ENCODE measurements around the gene OR2W1. TPM values are rescaled to one million over a fixed set of nuclear protein-coding genes. Genes with fewer than 3 reads are reported as not detected.

OR2W1 gene
- total RNA-seq, 1 experiment from 2014 or later = not detected

DNA sequence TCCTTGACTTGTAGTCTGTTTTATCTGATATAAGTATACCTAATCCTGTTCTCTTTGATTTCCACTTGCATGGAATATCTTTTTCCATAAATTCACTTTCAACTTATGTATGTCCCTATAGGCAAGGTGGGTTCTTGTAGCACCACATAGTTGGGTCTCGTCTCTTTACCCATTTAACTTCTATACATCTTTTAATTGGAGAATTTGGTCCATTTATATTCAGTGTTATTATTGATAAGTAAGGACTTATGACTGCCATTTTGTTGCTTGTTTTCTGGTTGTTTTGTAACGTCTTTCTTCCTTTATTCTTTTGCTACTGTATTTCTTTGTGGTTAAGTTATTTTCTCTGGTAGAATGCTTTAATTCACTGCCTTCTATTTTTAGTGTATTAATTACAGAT lies 25.3 kb downstream of the OR2W1 start:
- Mint-ChIP-seq H3K27me3 (ENCODE audit: unreplicated experiment) (peaks cover 12% of the 10 kb centered on the region), H3K4me1 (ENCODE audit: low read depth, unreplicated experiment) (peaks cover 8% of the 10 kb centered on the region), H3K9me3 (ENCODE audit: low read depth, unreplicated experiment) (no peaks in the 10 kb centered on the region), H3K27ac (ENCODE audit: unreplicated experiment) (no peak overlapping the region), H3K36me3 (ENCODE audit: insufficient read depth, unreplicated experiment) (peaks cover 18% of the 10 kb centered on the region), H3K4me3 (ENCODE audit: low read depth, unreplicated experiment) (no peak overlapping the region)
- intact Hi-C loops (cut with micrococcal nuclease; ENCODE audit: unreplicated experiment) = no loop called here
- TF ChIP-seq, protein P1, sequence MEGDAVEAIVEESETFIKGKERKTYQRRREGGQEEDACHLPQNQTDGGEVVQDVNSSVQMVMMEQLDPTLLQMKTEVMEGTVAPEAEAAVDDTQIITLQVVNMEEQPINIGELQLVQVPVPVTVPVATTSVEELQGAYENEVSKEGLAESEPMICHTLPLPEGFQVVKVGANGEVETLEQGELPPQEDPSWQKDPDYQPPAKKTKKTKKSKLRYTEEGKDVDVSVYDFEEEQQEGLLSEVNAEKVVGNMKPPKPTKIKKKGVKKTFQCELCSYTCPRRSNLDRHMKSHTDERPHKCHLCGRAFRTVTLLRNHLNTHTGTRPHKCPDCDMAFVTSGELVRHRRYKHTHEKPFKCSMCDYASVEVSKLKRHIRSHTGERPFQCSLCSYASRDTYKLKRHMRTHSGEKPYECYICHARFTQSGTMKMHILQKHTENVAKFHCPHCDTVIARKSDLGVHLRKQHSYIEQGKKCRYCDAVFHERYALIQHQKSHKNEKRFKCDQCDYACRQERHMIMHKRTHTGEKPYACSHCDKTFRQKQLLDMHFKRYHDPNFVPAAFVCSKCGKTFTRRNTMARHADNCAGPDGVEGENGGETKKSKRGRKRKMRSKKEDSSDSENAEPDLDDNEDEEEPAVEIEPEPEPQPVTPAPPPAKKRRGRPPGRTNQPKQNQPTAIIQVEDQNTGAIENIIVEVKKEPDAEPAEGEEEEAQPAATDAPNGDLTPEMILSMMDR (IDR thresholded peaks at IDR 0.05; ENCODE audit: unreplicated experiment) = no peak
- no TSS peak for BruUV-seq (replicated peaks)
- CTCF ChIA-PET = no interaction called here
- no peak for DNase-seq

DNA sequence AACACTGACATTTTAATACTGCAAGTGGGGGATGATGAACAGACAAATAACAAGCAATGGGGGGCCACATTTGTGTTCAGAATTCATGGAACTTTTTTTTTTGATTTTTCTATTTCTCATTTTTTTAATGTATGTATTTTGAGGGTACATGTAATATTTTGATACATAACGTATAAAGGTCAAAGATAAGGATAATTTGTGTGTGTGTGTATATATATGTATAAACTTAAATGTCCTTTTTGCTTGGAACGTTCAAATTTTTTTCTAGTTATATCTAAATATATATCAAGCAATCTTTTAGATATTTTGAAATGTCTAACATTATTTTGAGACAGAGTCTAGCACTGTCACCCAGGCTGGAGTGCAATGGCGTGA lies 27.6 kb downstream of the OR2W1 start:
- BruUV-seq (replicated peaks) = no TSS peak
- Mint-ChIP-seq H3K27ac (ENCODE audit: unreplicated experiment) (peak overlapping the region; percentile 62), H3K36me3 (ENCODE audit: insufficient read depth, unreplicated experiment) (peaks cover 18% of the 10 kb centered on the region), H3K4me1 (ENCODE audit: low read depth, unreplicated experiment) (peaks cover 8% of the 10 kb centered on the region), H3K27me3 (ENCODE audit: unreplicated experiment) (peaks cover 10% of the 10 kb centered on the region), H3K9me3 (ENCODE audit: low read depth, unreplicated experiment) (no peaks in the 10 kb centered on the region), H3K4me3 (ENCODE audit: low read depth, unreplicated experiment) (peak overlapping the region; percentile 90)
- CTCF ChIA-PET = no interaction called here
- TF ChIP-seq, protein P1 (IDR thresholded peaks at IDR 0.05; ENCODE audit: unreplicated experiment) = no peak
- DNase-seq = no peak
- intact Hi-C loops (cut with micrococcal nuclease; ENCODE audit: unreplicated experiment) = loop anchor here (2.0 kb wide), 2 partner anchors 65 to 95 kb away; partner anchors contain the start of gene TRIM27

DNA sequence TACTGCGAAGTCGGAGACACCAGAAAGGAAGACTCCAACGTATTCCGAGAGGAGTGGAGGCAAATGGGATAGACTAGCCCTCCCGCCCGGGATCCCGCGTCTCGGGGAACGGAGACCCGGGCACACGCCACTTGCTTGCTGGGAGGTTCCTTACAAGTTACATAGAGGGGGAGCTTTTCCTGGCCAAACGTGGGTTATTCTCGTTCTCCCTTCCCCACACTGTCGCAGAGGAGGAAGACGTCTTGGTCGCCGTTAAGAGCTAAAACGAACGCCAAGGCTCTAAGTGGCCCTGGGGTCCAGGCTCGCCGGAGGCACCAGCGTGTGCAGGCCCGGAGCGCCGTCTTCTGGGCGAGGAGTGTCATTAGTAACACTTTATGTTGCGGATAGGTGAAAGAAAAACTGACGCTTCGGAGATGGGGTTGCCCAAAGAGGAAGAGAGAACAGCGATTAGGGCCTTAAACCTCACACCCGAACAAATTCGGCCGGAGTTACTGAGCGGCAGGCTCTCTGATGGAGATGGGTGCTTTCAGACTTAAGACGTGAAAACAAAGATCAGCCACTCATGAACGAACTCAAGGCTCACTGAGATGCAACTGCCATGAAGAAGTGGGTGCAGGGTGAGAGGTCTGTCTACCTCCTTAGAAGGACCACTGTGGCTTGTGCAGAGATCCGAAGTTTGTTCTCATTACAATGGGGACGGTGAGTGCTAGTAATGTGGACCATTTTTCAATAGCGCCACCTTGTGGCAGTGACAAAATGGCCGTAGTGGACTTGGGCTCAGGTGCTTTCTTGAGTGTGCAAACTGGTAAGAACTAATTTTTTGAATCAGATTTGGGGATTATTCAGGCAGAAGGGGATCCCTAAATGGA lies 28.2 kb downstream of the OR2W1 start:
- CTCF ChIA-PET = interaction anchor here (0.6 to 3.0 kb wide), 17 partner anchors 32 to 495 kb away, joined by 3 to 58 read pairs (median 4); partner anchors contain the start of gene TRIM27
- DNase-seq = peak; percentile 88
- H3K4me3 Mint-ChIP-seq (ENCODE audit: low read depth, unreplicated experiment) = peak overlapping the region; percentile 90

DNA sequence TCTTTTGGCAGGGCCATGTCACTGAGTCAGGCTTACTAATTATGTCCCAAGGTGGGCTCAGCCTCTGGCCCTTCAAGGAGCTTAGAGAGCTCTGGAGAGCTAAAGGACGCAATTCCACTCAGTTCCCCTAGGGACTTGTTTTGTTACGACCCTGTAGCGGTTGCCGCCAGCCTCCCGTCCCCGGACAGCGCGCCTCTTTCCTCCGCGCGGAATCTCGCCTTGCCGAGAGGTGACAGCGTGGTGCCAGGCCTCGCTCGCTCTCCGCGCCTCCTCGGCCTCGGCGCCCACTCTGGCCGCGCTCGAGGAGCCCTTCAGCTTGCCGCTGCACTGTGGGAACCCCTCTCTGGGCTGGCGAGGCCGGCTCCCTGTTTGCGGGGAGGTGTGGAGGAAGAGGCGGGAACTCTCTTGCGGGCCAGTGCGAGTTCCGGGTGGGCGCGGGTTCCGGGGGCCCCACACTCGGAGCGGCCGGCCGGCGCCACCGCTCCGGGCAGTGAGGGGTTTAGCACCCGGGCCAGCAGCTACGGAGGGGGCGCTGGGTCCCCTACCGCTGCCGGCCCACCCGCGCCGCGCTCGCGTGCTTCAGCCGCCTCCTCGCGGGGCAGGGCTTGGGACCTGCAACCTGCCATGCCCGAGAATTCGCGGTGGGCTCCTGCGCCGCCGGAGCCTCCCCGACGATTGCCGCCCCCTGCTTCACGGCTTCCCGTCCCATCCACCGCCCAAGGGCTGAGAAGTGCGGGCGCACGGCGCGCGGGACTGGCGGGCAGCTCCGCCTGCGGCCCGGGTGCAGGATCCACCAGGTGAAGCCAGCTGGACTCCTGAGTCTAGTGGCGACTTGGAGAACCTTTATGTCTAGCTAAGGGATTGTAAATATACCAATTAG lies 30.0 kb downstream of the OR2W1 start:
- Mint-ChIP-seq H3K4me3 (ENCODE audit: low read depth, unreplicated experiment) (no peak overlapping the region), H3K9me3 (ENCODE audit: low read depth, unreplicated experiment) (no peaks in the 10 kb centered on the region), H3K27me3 (ENCODE audit: unreplicated experiment) (no peaks in the 10 kb centered on the region), H3K4me1 (ENCODE audit: low read depth, unreplicated experiment) (peaks cover 8% of the 10 kb centered on the region), H3K27ac (ENCODE audit: unreplicated experiment) (no peak overlapping the region), H3K36me3 (ENCODE audit: insufficient read depth, unreplicated experiment) (peaks cover 22% of the 10 kb centered on the region)
- DNase-seq = no peak
- CTCF ChIA-PET = interaction anchor here (1.0 to 3.0 kb wide), 3 partner anchors 93 to 219 kb away, joined by 3 to 58 read pairs (median 4); no protein-coding TSS in a partner anchor
- intact Hi-C loops (cut with micrococcal nuclease; ENCODE audit: unreplicated experiment) = no loop called here
- TF ChIP-seq, protein P1 (IDR thresholded peaks at IDR 0.05; ENCODE audit: unreplicated experiment) = no peak
- BruUV-seq (replicated peaks) = no TSS peak

More for the DNA sequence above, 28.2 kb downstream of the OR2W1 start:
- TF ChIP-seq, protein P1 (IDR thresholded peaks at IDR 0.05; ENCODE audit: unreplicated experiment) = peak; percentile 92
- Mint-ChIP-seq H3K27ac (ENCODE audit: unreplicated experiment) (peak overlapping the region; percentile 62), H3K36me3 (ENCODE audit: insufficient read depth, unreplicated experiment) (peaks cover 18% of the 10 kb centered on the region), H3K9me3 (ENCODE audit: low read depth, unreplicated experiment) (no peaks in the 10 kb centered on the region), H3K4me1 (ENCODE audit: low read depth, unreplicated experiment) (peaks cover 8% of the 10 kb centered on the region), H3K27me3 (ENCODE audit: unreplicated experiment) (peaks cover 4% of the 10 kb centered on the region)
- intact Hi-C loops (cut with micrococcal nuclease; ENCODE audit: unreplicated experiment) = loop anchor here (1.0 to 2.0 kb wide), 6 partner anchors 31 to 330 kb away; partner anchors contain the start of gene TRIM27
- no TSS peak for BruUV-seq (replicated peaks)
